Measurements from ENCODE around the gene ZNF492. TPM values are rescaled to one million over a fixed set of nuclear protein-coding genes. Genes with fewer than 3 reads are reported as not detected.

Gene ZNF492
- polyA plus RNA-seq, 4 donors, result 0.28 to 1.5 TPM; not detected in 2

DNA sequence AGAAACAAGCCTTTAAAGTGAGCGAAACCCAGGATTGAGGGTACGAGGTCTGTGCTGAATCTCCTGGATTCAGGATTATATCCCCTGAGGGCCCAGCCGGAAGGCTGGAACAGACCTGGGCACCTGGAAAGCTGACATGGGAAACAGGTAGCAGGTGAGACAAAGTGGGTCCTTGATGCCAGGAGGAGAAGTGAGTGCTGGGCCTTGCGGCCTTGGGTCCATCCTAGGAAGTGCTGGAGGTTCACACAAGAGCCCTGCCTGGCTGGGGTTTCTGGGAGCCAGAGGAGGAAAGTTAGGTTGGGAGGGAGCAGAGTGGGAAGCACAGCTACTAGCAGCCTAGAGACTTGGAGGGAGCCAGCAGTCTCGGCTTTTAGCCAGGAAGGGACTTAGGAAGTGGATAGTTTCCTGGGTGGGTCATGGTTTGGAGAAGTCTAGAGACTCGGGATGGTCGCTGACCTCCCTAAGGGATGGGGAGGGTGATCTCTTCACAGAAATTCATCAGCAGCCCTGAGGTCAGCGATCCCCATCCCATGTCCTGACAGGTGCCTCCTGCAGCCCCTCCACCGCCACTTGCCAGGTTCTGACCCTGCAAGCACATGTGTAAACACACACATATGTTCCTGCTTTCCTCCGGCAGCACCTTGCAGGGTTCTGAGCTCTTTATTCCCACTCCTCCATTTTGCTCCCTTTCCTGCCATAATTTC, 29.4 kb upstream of the ZNF492 start:
- 79 to 82% (median 81%) methylated on average over 10 of the region's 10 CpGs for WGBS, 3 donors
- no peak overlapping the region for H3K27ac ChIP-seq (ENCODE audit: low read depth in 1 of 3, low read length in 2 of 3)
- peaks cover 9 to 32% of the 10 kb centered on the region in 2 donors for H3K9me3 ChIP-seq (ENCODE audit: control insufficient read depth in 2 of 2, insufficient read depth in 1 of 2, low read depth in 1 of 2, low read length in 1 of 2)
- no peaks in the 10 kb centered on the region for H3K4me1 ChIP-seq (ENCODE audit: control insufficient read depth in 3 of 3, insufficient read depth in 2 of 3, low read depth in 1 of 3, low read length in 2 of 3)
- DNase-seq (no peak), FAIRE-seq (no peak)
- no peaks in the 10 kb centered on the region for H3K27me3 ChIP-seq (ENCODE audit: control insufficient read depth in 3 of 3, insufficient read depth in 3 of 3, low read length in 3 of 3)
- no peaks in the 10 kb centered on the region for H3K36me3 ChIP-seq (ENCODE audit: control insufficient read depth in 3 of 3, insufficient read depth in 2 of 3, low read depth in 1 of 3, low read length in 3 of 3)
- no peak overlapping the region for H3K4me3 ChIP-seq (ENCODE audit: low read depth in 1 of 3, low read length in 3 of 3)

DNA sequence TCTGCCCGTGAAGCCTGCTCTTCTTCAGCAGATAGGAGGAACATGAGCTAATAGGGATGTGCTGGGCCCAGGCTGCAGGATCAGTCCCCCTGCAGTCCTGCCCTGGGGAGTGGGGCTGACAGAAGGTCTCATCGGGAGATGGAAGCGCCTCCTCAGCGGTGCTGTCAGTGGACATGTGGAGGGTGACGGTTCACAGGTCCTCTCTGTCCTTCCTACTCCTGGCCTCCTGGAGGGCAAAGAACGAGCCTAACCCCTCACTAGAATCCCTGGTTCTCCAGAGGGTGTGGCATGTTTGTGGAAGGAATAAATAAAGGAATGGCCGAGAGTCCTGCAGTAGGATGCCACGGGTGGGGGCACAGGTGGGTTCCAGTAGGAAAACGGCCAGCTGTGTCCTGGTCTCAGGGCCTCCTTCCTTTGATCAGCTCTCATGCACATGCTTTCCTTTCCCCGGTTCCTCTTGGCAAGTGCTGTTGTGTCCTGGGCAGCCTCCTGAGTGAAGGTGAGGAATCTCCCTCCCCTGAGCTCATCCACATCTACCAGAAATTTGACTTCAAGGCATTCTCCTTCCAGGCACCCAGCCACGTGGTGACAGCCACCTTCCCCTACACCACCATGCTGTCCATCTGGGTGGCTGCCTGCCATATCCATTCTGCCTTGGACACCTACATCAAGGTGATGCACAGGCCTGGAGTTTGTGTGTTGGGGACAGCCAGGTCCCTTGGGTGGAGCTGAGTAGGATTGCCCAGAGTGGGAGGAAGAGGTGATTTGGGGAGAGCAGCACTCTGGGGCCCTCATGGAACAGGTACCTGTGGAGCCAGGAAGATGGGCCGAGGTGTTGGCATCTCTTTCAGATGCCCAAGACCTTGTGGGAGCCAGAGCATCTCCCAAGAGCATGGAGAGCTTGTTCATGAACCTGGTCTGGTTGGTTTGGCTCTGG, 28.6 kb upstream of the ZNF492 start:
- 59 to 71% (median 67%) methylated on average over 12 of the region's 12 CpGs for WGBS, 3 donors
- DNase-seq (no peak), FAIRE-seq (no peak)
- H3K27me3 ChIP-seq (ENCODE audit: control insufficient read depth in 3 of 3, insufficient read depth in 3 of 3, low read length in 3 of 3), result no peaks in the 10 kb centered on the region
- no peak overlapping the region for H3K4me3 ChIP-seq (ENCODE audit: low read depth in 1 of 3, low read length in 3 of 3)
- no peaks in the 10 kb centered on the region for H3K36me3 ChIP-seq (ENCODE audit: control insufficient read depth in 3 of 3, insufficient read depth in 2 of 3, low read depth in 1 of 3, low read length in 3 of 3)
- peaks cover 4 to 28% of the 10 kb centered on the region in 2 donors for H3K9me3 ChIP-seq (ENCODE audit: control insufficient read depth in 2 of 2, insufficient read depth in 1 of 2, low read depth in 1 of 2, low read length in 1 of 2)
- H3K27ac ChIP-seq (ENCODE audit: low read depth in 1 of 3, low read length in 2 of 3), result no peak overlapping the region
- no peaks in the 10 kb centered on the region for H3K4me1 ChIP-seq (ENCODE audit: control insufficient read depth in 3 of 3, insufficient read depth in 2 of 3, low read depth in 1 of 3, low read length in 2 of 3)

DNA sequence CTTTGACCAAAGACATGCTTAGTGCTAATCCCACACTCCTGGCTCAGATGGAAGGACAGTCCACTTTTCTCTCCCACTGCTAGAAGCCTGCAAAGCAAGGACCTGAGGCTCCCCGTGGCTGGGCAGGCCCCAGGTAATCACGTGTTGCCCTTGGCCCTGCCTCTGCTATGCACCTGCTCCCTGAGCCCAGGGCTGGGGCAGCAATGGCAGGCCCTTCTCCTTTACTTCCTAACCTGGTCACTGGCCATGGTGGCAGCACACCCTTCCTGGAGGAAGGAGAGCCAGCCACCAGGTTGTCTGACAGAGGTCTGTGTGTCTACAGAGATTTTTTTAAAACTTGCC, 27.9 kb upstream of the ZNF492 start:
- Histone ChIP-seq H3K4me1 (ENCODE audit: control insufficient read depth in 3 of 3, insufficient read depth in 2 of 3, low read depth in 1 of 3, low read length in 2 of 3) (no peaks in the 10 kb centered on the region), H3K27me3 (ENCODE audit: control insufficient read depth in 3 of 3, insufficient read depth in 3 of 3, low read length in 3 of 3) (no peaks in the 10 kb centered on the region), H3K36me3 (ENCODE audit: control insufficient read depth in 3 of 3, insufficient read depth in 2 of 3, low read depth in 1 of 3, low read length in 3 of 3) (no peaks in the 10 kb centered on the region), H3K27ac (ENCODE audit: low read depth in 1 of 3, low read length in 2 of 3) (no peak overlapping the region), H3K4me3 (ENCODE audit: low read depth in 1 of 3, low read length in 3 of 3) (no peak overlapping the region), H3K9me3 (ENCODE audit: control insufficient read depth in 2 of 2, insufficient read depth in 1 of 2, low read depth in 1 of 2, low read length in 1 of 2) (peaks cover 4 to 24% of the 10 kb centered on the region in 2 donors)
- 71 to 80% (median 73%) methylated on average over 2 of the region's 2 CpGs for WGBS, 3 donors
- FAIRE-seq (no peak), DNase-seq (no peak)

DNA sequence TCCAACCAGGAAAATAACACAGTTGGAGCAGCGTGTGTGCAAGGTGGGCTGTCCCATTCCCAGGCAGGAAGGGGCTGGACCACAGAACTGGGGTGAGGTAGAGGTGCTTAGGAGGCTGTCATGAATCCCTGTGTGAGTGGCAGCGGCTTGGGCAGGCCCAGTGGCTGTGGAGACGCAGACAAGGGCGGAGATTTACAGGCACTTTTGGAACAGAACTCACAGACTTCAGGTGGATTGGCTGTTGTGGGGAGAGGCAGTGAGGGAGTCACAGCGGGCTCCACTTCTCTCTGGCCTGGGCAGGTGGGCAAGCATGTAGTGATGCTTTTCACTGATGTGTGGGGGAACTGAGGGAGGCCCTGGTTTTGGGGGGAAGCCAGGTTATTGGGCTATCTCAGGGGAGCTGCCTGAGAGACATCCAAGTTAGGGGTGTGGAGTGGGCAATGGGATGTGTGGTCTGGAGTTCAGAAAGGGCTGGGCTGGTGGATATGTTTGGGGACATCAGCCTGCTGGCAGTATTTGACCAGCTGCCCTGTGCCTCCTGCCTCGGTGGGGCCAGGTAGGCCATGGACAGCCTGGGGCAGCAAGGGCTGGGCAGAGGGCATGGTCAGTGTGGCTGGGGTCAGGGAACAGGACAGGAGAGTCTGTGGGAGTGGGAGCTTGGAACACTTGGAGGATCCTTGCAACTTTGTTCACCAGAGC, 27.0 kb upstream of the ZNF492 start:
- Histone ChIP-seq H3K27me3 (ENCODE audit: control insufficient read depth in 3 of 3, insufficient read depth in 3 of 3, low read length in 3 of 3) (no peaks in the 10 kb centered on the region), H3K4me3 (ENCODE audit: low read depth in 1 of 3, low read length in 3 of 3) (no peak overlapping the region), H3K27ac (ENCODE audit: low read depth in 1 of 3, low read length in 2 of 3) (no peak overlapping the region), H3K4me1 (ENCODE audit: control insufficient read depth in 3 of 3, insufficient read depth in 2 of 3, low read depth in 1 of 3, low read length in 2 of 3) (no peaks in the 10 kb centered on the region), H3K9me3 (ENCODE audit: control insufficient read depth in 2 of 2, insufficient read depth in 1 of 2, low read depth in 1 of 2, low read length in 1 of 2) (peaks cover 4 to 23% of the 10 kb centered on the region in 2 donors), H3K36me3 (ENCODE audit: control insufficient read depth in 3 of 3, insufficient read depth in 2 of 3, low read depth in 1 of 3, low read length in 3 of 3) (no peaks in the 10 kb centered on the region)
- 53 to 79% (median 69%) methylated on average over 6 of the region's 6 CpGs for WGBS, 3 donors
- no peak for DNase-seq
- no peak for FAIRE-seq

DNA sequence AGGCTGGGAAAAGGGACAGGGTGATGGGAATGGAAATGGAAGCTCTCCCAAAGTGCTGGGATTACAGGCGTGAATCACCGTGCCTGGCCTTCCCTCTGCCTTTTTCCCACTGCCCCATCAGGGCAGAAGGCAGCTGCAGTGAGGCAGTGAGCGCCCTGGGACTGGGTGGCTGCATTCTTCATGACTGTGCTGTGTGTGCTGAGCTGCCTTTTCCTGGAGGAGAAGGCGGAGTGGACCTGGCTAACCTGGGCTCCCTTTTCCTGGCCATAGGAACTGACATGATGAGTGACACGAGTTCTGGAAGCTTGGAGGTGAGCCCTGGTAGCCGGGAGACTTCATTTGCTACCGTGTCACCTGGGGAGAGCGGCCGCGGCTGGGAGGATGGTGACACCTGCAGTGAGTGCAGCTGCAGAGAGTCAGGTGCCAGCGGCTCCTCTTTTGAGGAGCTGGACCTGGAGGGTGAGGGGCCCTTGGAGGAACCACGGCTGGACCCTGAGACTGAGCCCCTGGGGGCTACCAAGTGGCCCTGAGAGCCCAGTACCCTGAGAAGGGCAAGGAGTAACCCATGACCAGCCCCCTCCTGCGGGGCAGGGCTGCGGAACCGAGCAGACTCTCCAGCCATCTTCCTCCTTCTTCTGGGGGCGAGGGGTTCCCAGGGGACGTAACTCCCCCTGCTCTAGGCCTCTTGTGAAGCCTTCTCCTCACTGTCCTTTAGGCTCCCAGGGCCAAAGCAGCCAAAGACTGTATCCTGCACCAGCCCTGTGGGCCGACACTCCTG, 26.3 kb upstream of the ZNF492 start:
- Histone ChIP-seq H3K36me3 (ENCODE audit: control insufficient read depth in 3 of 3, insufficient read depth in 2 of 3, low read depth in 1 of 3, low read length in 3 of 3) (no peaks in the 10 kb centered on the region), H3K27ac (ENCODE audit: low read depth in 1 of 3, low read length in 2 of 3) (no peak overlapping the region), H3K4me1 (ENCODE audit: control insufficient read depth in 3 of 3, insufficient read depth in 2 of 3, low read depth in 1 of 3, low read length in 2 of 3) (no peaks in the 10 kb centered on the region), H3K27me3 (ENCODE audit: control insufficient read depth in 3 of 3, insufficient read depth in 3 of 3, low read length in 3 of 3) (no peaks in the 10 kb centered on the region), H3K4me3 (ENCODE audit: low read depth in 1 of 3, low read length in 3 of 3) (no peak overlapping the region), H3K9me3 (ENCODE audit: control insufficient read depth in 2 of 2, insufficient read depth in 1 of 2, low read depth in 1 of 2, low read length in 1 of 2) (peaks cover 1 to 20% of the 10 kb centered on the region in 2 donors)
- 73 to 76% (median 75%) methylated on average over 18 of the region's 18 CpGs for WGBS, 3 donors
- FAIRE-seq (no peak), DNase-seq (no peak)

DNA sequence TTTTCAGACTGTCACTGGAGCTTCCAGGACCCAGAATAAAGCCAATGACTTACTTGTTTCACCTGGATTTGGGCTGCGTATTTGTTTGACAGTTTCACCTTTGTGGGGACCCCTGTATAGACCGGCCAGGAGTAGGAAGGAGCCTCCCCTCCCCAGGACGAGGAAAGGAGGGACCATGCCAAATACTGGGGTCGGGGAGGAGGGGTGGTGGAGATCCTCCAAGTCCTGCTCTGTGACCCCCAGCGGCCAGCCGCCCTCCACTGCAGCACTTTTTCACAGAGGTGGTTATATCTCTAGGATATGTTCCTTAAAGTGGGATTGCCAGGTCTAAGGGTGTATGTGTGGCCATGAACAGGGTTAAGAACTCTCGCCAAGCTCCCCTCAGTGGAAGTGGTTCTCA, 25.7 kb upstream of the ZNF492 start:
- FAIRE-seq (no peak), DNase-seq (no peak)
- 82 to 86% (median 83%) methylated on average over 7 of the region's 7 CpGs for WGBS, 3 donors
- H3K27me3 ChIP-seq (ENCODE audit: control insufficient read depth in 3 of 3, insufficient read depth in 3 of 3, low read length in 3 of 3), result no peaks in the 10 kb centered on the region
- H3K4me1 ChIP-seq (ENCODE audit: control insufficient read depth in 3 of 3, insufficient read depth in 2 of 3, low read depth in 1 of 3, low read length in 2 of 3), result no peaks in the 10 kb centered on the region
- peaks cover 0 to 16% of the 10 kb centered on the region in 2 donors for H3K9me3 ChIP-seq (ENCODE audit: control insufficient read depth in 2 of 2, insufficient read depth in 1 of 2, low read depth in 1 of 2, low read length in 1 of 2)
- no peak overlapping the region for H3K4me3 ChIP-seq (ENCODE audit: low read depth in 1 of 3, low read length in 3 of 3)
- no peak overlapping the region for H3K27ac ChIP-seq (ENCODE audit: low read depth in 1 of 3, low read length in 2 of 3)
- no peaks in the 10 kb centered on the region for H3K36me3 ChIP-seq (ENCODE audit: control insufficient read depth in 3 of 3, insufficient read depth in 2 of 3, low read depth in 1 of 3, low read length in 3 of 3)

DNA sequence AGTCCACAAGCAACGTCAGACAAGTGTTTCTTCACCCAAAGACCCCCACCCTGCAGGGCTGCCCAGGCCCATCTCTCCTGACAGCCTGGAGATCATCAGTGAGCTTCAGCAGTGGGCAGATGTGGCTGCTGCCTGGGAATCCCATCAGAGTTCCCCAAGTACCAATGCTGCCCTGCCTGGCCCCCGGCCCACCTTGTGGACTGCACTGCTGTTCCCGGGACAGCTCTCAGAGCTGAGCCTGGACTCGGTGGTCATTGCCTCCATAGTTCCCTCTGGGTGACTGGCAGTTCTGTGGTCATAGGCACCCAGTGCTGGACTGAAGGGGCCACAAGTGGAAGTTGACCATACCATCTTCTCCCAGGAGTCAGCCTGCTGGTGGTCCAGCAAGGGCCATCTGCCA, 24.5 kb upstream of the ZNF492 start:
- 80 to 85% (median 83%) methylated on average over 4 of the region's 4 CpGs for WGBS, 3 donors
- Histone ChIP-seq H3K4me1 (ENCODE audit: control insufficient read depth in 3 of 3, insufficient read depth in 2 of 3, low read depth in 1 of 3, low read length in 2 of 3) (no peaks in the 10 kb centered on the region), H3K36me3 (ENCODE audit: control insufficient read depth in 3 of 3, insufficient read depth in 2 of 3, low read depth in 1 of 3, low read length in 3 of 3) (no peaks in the 10 kb centered on the region), H3K9me3 (ENCODE audit: control insufficient read depth in 2 of 2, insufficient read depth in 1 of 2, low read depth in 1 of 2, low read length in 1 of 2) (peaks cover 0 to 10% of the 10 kb centered on the region in 2 donors), H3K27me3 (ENCODE audit: control insufficient read depth in 3 of 3, insufficient read depth in 3 of 3, low read length in 3 of 3) (no peaks in the 10 kb centered on the region), H3K27ac (ENCODE audit: low read depth in 1 of 3, low read length in 2 of 3) (no peak overlapping the region), H3K4me3 (ENCODE audit: low read depth in 1 of 3, low read length in 3 of 3) (no peak overlapping the region)
- no peak for DNase-seq
- FAIRE-seq, result no peak

DNA sequence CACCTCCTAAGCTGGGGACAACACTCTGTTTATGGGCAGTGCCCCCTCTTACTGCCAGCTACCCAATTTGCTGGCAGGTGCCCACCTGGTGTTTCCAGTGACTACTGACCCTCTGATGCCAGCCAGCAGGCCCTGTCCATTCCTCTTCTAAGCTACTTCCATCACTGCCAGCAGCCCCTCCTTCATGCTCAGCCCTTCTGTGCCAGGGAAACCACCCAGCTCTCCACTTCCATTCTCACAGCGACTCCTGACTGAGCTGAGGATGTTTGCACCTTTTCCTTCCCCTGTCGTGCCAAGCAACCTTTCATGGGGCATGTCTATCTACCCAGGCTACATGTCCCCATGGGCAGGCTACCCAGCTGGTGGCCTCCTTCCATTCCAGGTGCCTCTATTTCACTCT, 24.0 kb upstream of the ZNF492 start:
- DNase-seq (no peak), FAIRE-seq (no peak)
- H3K27ac ChIP-seq (ENCODE audit: low read depth in 1 of 3, low read length in 2 of 3), result no peak overlapping the region
- H3K9me3 ChIP-seq (ENCODE audit: control insufficient read depth in 2 of 2, insufficient read depth in 1 of 2, low read depth in 1 of 2, low read length in 1 of 2), result peaks cover 0 to 9% of the 10 kb centered on the region in 2 donors
- H3K4me3 ChIP-seq (ENCODE audit: low read depth in 1 of 3, low read length in 3 of 3), result no peak overlapping the region
- H3K36me3 ChIP-seq (ENCODE audit: control insufficient read depth in 3 of 3, insufficient read depth in 2 of 3, low read depth in 1 of 3, low read length in 3 of 3), result no peaks in the 10 kb centered on the region
- WGBS, 3 donors, result 62 to 81% (median 73%) methylated on average over 2 of the region's 2 CpGs
- no peaks in the 10 kb centered on the region for H3K4me1 ChIP-seq (ENCODE audit: control insufficient read depth in 3 of 3, insufficient read depth in 2 of 3, low read depth in 1 of 3, low read length in 2 of 3)
- no peaks in the 10 kb centered on the region for H3K27me3 ChIP-seq (ENCODE audit: control insufficient read depth in 3 of 3, insufficient read depth in 3 of 3, low read length in 3 of 3)

Measured in small intestine (tissue), 7 donors.